Myometrial cell (primary cell): ENCODE results near the gene ECSCR. TPM values are rescaled to one million over a fixed set of nuclear protein-coding genes. Genes with fewer than 3 reads are reported as not detected.

Source experiments
- total RNA-seq: library from RNA; depleted of rRNA; stranded (reverse); fragments of >200 nt; gene quantifications from 2 replicates; pipeline ENCODE4 v1.2.3, GENCODE V29; 2015

Gene ECSCR
- not detected in 2 replicates for total RNA-seq

GRCh38 chr5:139462586-139463276, at the start of gene ECSCR:
Gene ECSCR, minus strand, starts transcription at chr5:139462743. Its CDS starts 73 bp downstream, at chr5:139462670.

GRCh38 chr5:139482050-139482889, 19.7 kb upstream of the ECSCR start, which contains the start of gene STING1:
Gene STING1, minus strand, starts transcription at chr5:139482758. Its CDS starts 1,054 bp downstream, at chr5:139481704.

GRCh38 chr5:139470821-139471300, 8.3 kb upstream of the ECSCR start, which contains the start of gene SMIM33:
Gene SMIM33, plus strand, starts transcription at chr5:139471004. Its CDS starts 118 bp downstream, at chr5:139471122.

GRCh38 chr5:139439013-139439903, 23.3 kb downstream of the ECSCR start, which contains the start of gene DNAJC18:
Gene DNAJC18, minus strand, starts transcription at chr5:139439525. Its CDS starts 80 bp downstream, at chr5:139439445.

GRCh38 chr5:139403787-139404483, 58.6 kb downstream of the ECSCR start, which contains the start of gene SPATA24:
Gene SPATA24, minus strand, starts transcription at chr5:139404089. Its CDS starts 29 bp downstream, at chr5:139404060.

Other genes starting within 250 kb of the ECSCR start
- gene MATR3, start 169.0 kb downstream of the ECSCR start, total RNA-seq: 187 and 199 TPM in 2 replicates
- 48.4 and 72.7 TPM in 2 replicates for gene PAIP2, start 120.9 kb downstream of the ECSCR start, total RNA-seq
- gene SLC23A1, start 79.4 kb downstream of the ECSCR start, total RNA-seq: not detected in 2 replicates
- gene MZB1, start 72.8 kb downstream of the ECSCR start, total RNA-seq: 0.29 TPM in 1 of 2 replicates, not detected in the other
- gene PROB1, start 67.6 kb downstream of the ECSCR start, total RNA-seq: 2.3 and 2.8 TPM in 2 replicates
- gene SPATA24, start 58.7 kb downstream of the ECSCR start, total RNA-seq: 0.29 and 4.3 TPM in 2 replicates
- gene DNAJC18, start 23.2 kb downstream of the ECSCR start, total RNA-seq: 3.5 and 11.7 TPM in 2 replicates
- gene SMIM33, start 8.3 kb upstream of the ECSCR start, total RNA-seq: not detected in 2 replicates
- gene STING1, start 20.0 kb upstream of the ECSCR start, total RNA-seq: 43.0 and 48.2 TPM in 2 replicates
- gene UBE2D2, start 98.6 kb upstream of the ECSCR start, total RNA-seq: 90.8 and 101 TPM in 2 replicates
- gene CXXC5, start 185.6 kb upstream of the ECSCR start, total RNA-seq: 15.6 and 23.2 TPM in 2 replicates